CD14-positive monocyte (primary cell): Measurements from ENCODE around the gene SCMH1. TPM values are rescaled to one million over a fixed set of nuclear protein-coding genes. Genes with fewer than 3 reads are reported as not detected.

Experiments
- DNase-seq, 3 donors: peaks; one replicate each; pipeline ENCODE4 v3.0.0-alpha.2; 2011 to 2022
- H2AFZ ChIP-seq: 2 replicates; pipeline ENCODE4 v1.6.0; 2012; ENCODE audit warnings: mild to moderate bottlenecking, low read depth, low read length, inconsistent platforms; ENCODE audit not compliant: insufficient read depth, poor library complexity, severe bottlenecking
- H3K27ac ChIP-seq, 2 donors: 1 replicate in 1 of 2; 2 replicates in 1 of 2; pipeline ENCODE4 v1.5.1; 2012 to 2013; ENCODE audit warnings: low read length in 2 of 2, control low read depth in 1 of 2, inconsistent platforms in 1 of 2, low read depth in 1 of 2, mild to moderate bottlenecking in 1 of 2
- H3K27me3 ChIP-seq, 2 donors: one replicate each; pipeline versions ENCODE4 v1.6.0 to v1.6.1; 2011 to 2013; ENCODE audit warnings: low read length in 2 of 2; ENCODE audit not compliant: control insufficient read depth in 2 of 2, insufficient read depth in 2 of 2
- H3K36me3 ChIP-seq, 2 donors: replicated peaks in 1 of 2; 1 replicate in 1 of 2; 2 replicates in 1 of 2; pipeline versions ENCODE4 v1.5.1 to v1.6.1; 2012 to 2013; ENCODE audit warnings: low read length in 2 of 2, control low read depth in 1 of 2, inconsistent platforms in 1 of 2, mild to moderate bottlenecking in 1 of 2; ENCODE audit not compliant: insufficient read depth in 2 of 2, control insufficient read depth in 1 of 2
- H3K4me1 ChIP-seq, 2 donors: 1 replicate in 1 of 2; 2 replicates in 1 of 2; pipeline versions ENCODE4 v1.5.1 to v1.6.1; 2012 to 2013; ENCODE audit warnings: low read length in 2 of 2, control low read depth in 1 of 2, inconsistent platforms in 1 of 2, mild to moderate bottlenecking in 1 of 2, moderate library complexity in 1 of 2; ENCODE audit not compliant: insufficient read depth in 2 of 2, control insufficient read depth in 1 of 2
- H3K4me2 ChIP-seq: replicated peaks from 2 replicates; pipeline ENCODE3; 2012; ENCODE audit warnings: low read length, moderate library complexity, mild to moderate bottlenecking; ENCODE audit not compliant: poor library complexity, severe bottlenecking; ENCODE audit errors: extremely low read depth
- H3K4me3 ChIP-seq, 3 experiments: fragments of 200-600 bp in 1 of 3; sonication (generic) in 1 of 3; replicated peaks in 1 of 3; 1 replicate in 2 of 3; 2 replicates in 1 of 3; pipeline ENCODE4 v1.5.1; 2011 to 2013; ENCODE audit warnings: low read length in 3 of 3, mild to moderate bottlenecking in 3 of 3, control low read depth in 2 of 3, low read depth in 2 of 3, inconsistent platforms in 1 of 3, moderate library complexity in 1 of 3
- H3K79me2 ChIP-seq: 2 replicates; pipeline ENCODE4 v1.6.0; 2012; ENCODE audit warnings: mild to moderate bottlenecking, control low read depth, inconsistent platforms, low read length, moderate library complexity; ENCODE audit not compliant: insufficient read depth
- H3K9ac ChIP-seq: 2 replicates; pipeline ENCODE4 v1.6.0; 2017; ENCODE audit warnings: low read length, mild to moderate bottlenecking; ENCODE audit not compliant: insufficient read depth, poor library complexity, severe bottlenecking
- H3K9me3 ChIP-seq, 2 donors: replicated peaks in 1 of 2; 1 replicate in 1 of 2; 2 replicates in 1 of 2; pipeline versions ENCODE4 v1.5.1 to v1.6.1; 2012 to 2013; ENCODE audit warnings: low read length in 2 of 2, control low read depth in 1 of 2; ENCODE audit not compliant: control insufficient read depth in 1 of 2, insufficient read depth in 1 of 2
- H4K20me1 ChIP-seq: 2 replicates; pipeline ENCODE4 v1.6.0; 2012; ENCODE audit warnings: mild to moderate bottlenecking, low read length, control low read depth, moderate library complexity; ENCODE audit not compliant: insufficient read depth
- H3K27ac Mint-ChIP-seq, 7 donors: one replicate each; pipeline ENCODE4 v1.8.0; 2020; ENCODE audit warnings: mild to moderate bottlenecking in 7 of 7, mixed read lengths in 7 of 7, moderate library complexity in 6 of 7, inconsistent platforms in 2 of 7
- H3K27me3 Mint-ChIP-seq, 3 donors: one replicate each; pipeline ENCODE4 v1.8.0; 2021 to 2022; ENCODE audit warnings: low read depth in 3 of 3, mild to moderate bottlenecking in 3 of 3, mixed read lengths in 3 of 3, moderate library complexity in 3 of 3, inconsistent platforms in 1 of 3
- H3K36me3 Mint-ChIP-seq, 2 donors: one replicate each; pipeline ENCODE4 v1.8.0; 2020; ENCODE audit warnings: mixed read lengths in 2 of 2, inconsistent platforms in 1 of 2, mild to moderate bottlenecking in 1 of 2
- H3K4me1 Mint-ChIP-seq: one replicate; pipeline ENCODE4 v1.8.0; 2020; ENCODE audit warnings: mild to moderate bottlenecking, mixed read lengths
- H3K4me3 Mint-ChIP-seq, 2 donors: one replicate each; pipeline ENCODE4 v1.8.0; 2020; ENCODE audit warnings: mild to moderate bottlenecking in 2 of 2, mixed read lengths in 2 of 2, moderate library complexity in 1 of 2
- H3K9me3 Mint-ChIP-seq, 7 donors: one replicate each; pipeline ENCODE4 v1.8.0; 2020 to 2022; ENCODE audit warnings: mixed read lengths in 7 of 7, mild to moderate bottlenecking in 6 of 7, moderate library complexity in 6 of 7, inconsistent platforms in 2 of 7
- CTCF ChIP-seq: fragments of 200-600 bp; IDR thresholded peaks from one replicate; pipeline ENCODE4 v1.8.0; 2022; ENCODE audit warnings: antibody characterized with exemption, mild to moderate bottlenecking
- WGBS: methylation state at CpG from one replicate; pipeline ENCODE4 v1.1.5; 2013; ENCODE audit warnings: missing lambda C conversion rate; ENCODE audit not compliant: insufficient coverage; 5-methylcytosine and 5-hydroxymethylcytosine counted together
- intact Hi-C, 2 donors: fragments of 100-400 bp; cut with micrococcal nuclease; formaldehyde crosslinking; loops; one replicate each; pipeline versions ENCODE4 v1.15.0 to v1.15.1; 2023
- polyA plus RNA-seq, 3 donors: library from polyadenylated mRNA; depleted of rRNA in 1 of 3; unstranded in 2 of 3; stranded (reverse) in 1 of 3; fragments of 300-500 nt in 2 of 3; fragments of >200 nt in 1 of 3; fragmentation: Illumina TruSeq in 2 of 3; gene quantifications; 1 replicate in 2 of 3; 2 replicates in 1 of 3; pipeline ENCODE4 v1.2.3, GENCODE V29; 2012 to 2021

SCMH1 gene
- polyA plus RNA-seq, 3 donors, result 0.66 to 12.7 (median 0.74) TPM

- Histone ChIP-seq H3K4me1 (no peaks in the 10 kb centered on the region), H3K9ac (no peak overlapping the region), H2AFZ (no peak overlapping the region), H4K20me1 (no peaks in the 10 kb centered on the region), H3K4me2 (no peak overlapping the region), H3K36me3 (no peaks in the 10 kb centered on the region), H3K4me3 (no peak overlapping the region), H3K27ac (no peak overlapping the region), H3K9me3 (no peaks in the 10 kb centered on the region), H3K79me2 (no peaks in the 10 kb centered on the region), H3K27me3 (no peaks in the 10 kb centered on the region)
- no peaks in the 10 kb centered on the region for H3K9me3 Mint-ChIP-seq
- DNase-seq, result no peak
- H3K4me3 Mint-ChIP-seq, result no peak overlapping the region
- H3K27me3 Mint-ChIP-seq, result no peaks in the 10 kb centered on the region
- H3K4me1 Mint-ChIP-seq, result no peaks in the 10 kb centered on the region
- TF ChIP-seq CTCF, result no peak
- H3K36me3 Mint-ChIP-seq, result peaks cover 0 to 3% of the 10 kb centered on the region in 2 donors
- no peak overlapping the region for H3K27ac Mint-ChIP-seq
- intact Hi-C loops, result no loop called here
Observed at GRCh38 chr1:41086921-41087320, 155.2 kb downstream of the SCMH1 start.

DNA sequence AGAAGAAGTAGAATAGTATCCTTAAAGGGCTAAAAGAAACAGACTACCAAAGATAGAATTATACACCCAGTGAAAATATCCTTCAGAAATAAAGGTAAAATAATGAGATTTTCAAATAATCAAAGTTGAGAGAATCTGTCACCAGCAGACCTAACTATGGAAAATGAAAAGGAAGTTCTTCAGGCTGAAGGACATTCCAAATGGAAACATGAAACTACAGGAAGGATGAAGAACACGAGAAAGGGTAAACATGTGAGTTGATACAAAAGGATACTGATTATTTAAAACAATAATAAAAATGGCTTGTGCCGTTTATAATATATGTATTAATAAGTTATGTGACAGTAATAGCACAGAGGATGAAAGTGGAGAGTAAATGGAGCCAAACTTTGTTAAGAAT lies 163.5 kb downstream of the SCMH1 start:
- no peak overlapping the region for H3K4me3 ChIP-seq
- no peaks in the 10 kb centered on the region for H3K4me1 ChIP-seq
- H3K9ac ChIP-seq, result no peak overlapping the region
- Mint-ChIP-seq H3K4me1 (no peaks in the 10 kb centered on the region), H3K27ac (no peak overlapping the region), H3K36me3 (peaks cover 2 to 20% of the 10 kb centered on the region in 2 donors), H3K4me3 (no peak overlapping the region), H3K27me3 (no peaks in the 10 kb centered on the region), H3K9me3 (peaks cover 0 to 8% (median 4%) of the 10 kb centered on the region in 7 donors)
- DNase-seq, result no peak
- no peaks in the 10 kb centered on the region for H3K79me2 ChIP-seq
- no peaks in the 10 kb centered on the region for H3K9me3 ChIP-seq
- no peak for TF ChIP-seq CTCF
- no peaks in the 10 kb centered on the region for H3K27me3 ChIP-seq
- no peak overlapping the region for H2AFZ ChIP-seq
- peaks cover 0 to 4% of the 10 kb centered on the region in 2 donors for H3K36me3 ChIP-seq
- intact Hi-C loops, result no loop called here
- H3K27ac ChIP-seq, result no peak overlapping the region
- no CpG with 5 or more reads among the region's 2 CpGs for WGBS
- no peaks in the 10 kb centered on the region for H4K20me1 ChIP-seq
- H3K4me2 ChIP-seq, result no peak overlapping the region
